Measurements from ENCODE around the gene CRIM1. TPM values are rescaled to one million over a fixed set of nuclear protein-coding genes. Genes with fewer than 3 reads are reported as not detected.

The CRIM1 gene
- total and polyA plus RNA-seq, 2 experiments from 2014 or later, result 76.4 to 485 TPM

- in situ Hi-C loops (cut with MboI), result loop anchor here (25.0 kb wide), 1 partner anchor 217 kb away; no protein-coding TSS in a partner anchor
- H3K9ac ChIP-seq, result no peak overlapping the region; the same call in 1 of the 2 replicates
- peak overlapping the region; percentile 84 for H3K27ac ChIP-seq
- H2AFZ ChIP-seq, result no peak overlapping the region
- H3K4me1 ChIP-seq (ENCODE audit: insufficient read depth), result peaks cover 39% of the 10 kb centered on the region
- H3F3A ChIP-seq (ENCODE audit: insufficient read depth), result peaks cover 62% of the 10 kb centered on the region
- H3K79me2 ChIP-seq (ENCODE audit: insufficient read depth), result peaks cover 87% of the 10 kb centered on the region
- no peaks in the 10 kb centered on the region for H3K27me3 ChIP-seq (replicated peaks; ENCODE audit: insufficient read depth)
- no peaks in the 10 kb centered on the region for H3K9me3 ChIP-seq (ENCODE audit: low read depth)
- H4K20me1 ChIP-seq (ENCODE audit: insufficient read depth), result no peaks in the 10 kb centered on the region
- TF ChIP-seq EZH2 (IDR thresholded peaks at IDR 0.05; ENCODE audit: insufficient read depth, poor library complexity, severe bottlenecking) (no peak), EZH2phosphoT487 (IDR thresholded peaks at IDR 0.05; ENCODE audit: insufficient read depth, low read depth) (no peak)
- H3K36me3 ChIP-seq (ENCODE audit: low read depth), result peaks cover 40% of the 10 kb centered on the region
- no peak overlapping the region for H3K4me3 ChIP-seq
- DNase-seq, result peak; percentile 63
- no peaks in the 10 kb centered on the region for H3K9me2 ChIP-seq (ENCODE audit: insufficient read depth)
- WGBS, 2 experiments (ENCODE audit: low coverage in 1 of 2, low lambda C conversion rate in 2 of 2, missing lambda C conversion rate in 2 of 2), result 9% methylated on average over 1 of the region's 1 CpG
- peak overlapping the region; percentile 84 for H3K4me2 ChIP-seq (ENCODE audit: unreplicated experiment)
Measured at GRCh38 chr2:36570416-36570815, 214.8 kb downstream of the CRIM1 start.

GRCh38 chr2:36572054-36572718 lies 216.6 kb downstream of the CRIM1 start:
- Histone ChIP-seq H3K79me2 (ENCODE audit: insufficient read depth) (peaks cover 86% of the 10 kb centered on the region), H3K9me3 (ENCODE audit: low read depth) (no peaks in the 10 kb centered on the region), H2AFZ (no peak overlapping the region), H3K4me1 (ENCODE audit: insufficient read depth) (peaks cover 39% of the 10 kb centered on the region), H3K9ac (no peak overlapping the region), H4K20me1 (ENCODE audit: insufficient read depth) (no peaks in the 10 kb centered on the region), H3K9me2 (ENCODE audit: insufficient read depth) (no peaks in the 10 kb centered on the region), H3K4me2 (ENCODE audit: unreplicated experiment) (no peak overlapping the region), H3K36me3 (ENCODE audit: low read depth) (peaks cover 43% of the 10 kb centered on the region), H3F3A (ENCODE audit: insufficient read depth) (peaks cover 50% of the 10 kb centered on the region), H3K27me3 (replicated peaks; ENCODE audit: insufficient read depth) (no peaks in the 10 kb centered on the region), H3K4me3 (no peak overlapping the region), H3K27ac (0 out of 2 replicates have a peak overlapping the region, but pooled peaks have one; percentile 4)
- DNase-seq, result no peak
- no peak for TF ChIP-seq EZH2 (IDR thresholded peaks at IDR 0.05; ENCODE audit: insufficient read depth, poor library complexity, severe bottlenecking)
- TF ChIP-seq EZH2phosphoT487 (IDR thresholded peaks at IDR 0.05; ENCODE audit: insufficient read depth, low read depth), result no peak
- in situ Hi-C loops (cut with MboI), result loop anchor here (25.0 kb wide), 1 partner anchor 215 kb away; no protein-coding TSS in a partner anchor
- 56 to 57% methylated on average over 3 of the region's 3 CpGs for WGBS, 2 experiments (ENCODE audit: low coverage in 1 of 2, low lambda C conversion rate in 2 of 2, missing lambda C conversion rate in 2 of 2)

GRCh38 chr2:36572719-36573059 lies 217.1 kb downstream of the CRIM1 start:
- Histone ChIP-seq H4K20me1 (ENCODE audit: insufficient read depth) (no peaks in the 10 kb centered on the region), H2AFZ (no peak overlapping the region), H3K27ac (0 out of 2 replicates have a peak overlapping the region, but pooled peaks have one; percentile 4), H3K79me2 (ENCODE audit: insufficient read depth) (peaks cover 86% of the 10 kb centered on the region), H3K4me2 (ENCODE audit: unreplicated experiment) (no peak overlapping the region), H3K27me3 (replicated peaks; ENCODE audit: insufficient read depth) (no peaks in the 10 kb centered on the region), H3K9ac (no peak overlapping the region), H3K9me2 (ENCODE audit: insufficient read depth) (no peaks in the 10 kb centered on the region), H3K4me1 (ENCODE audit: insufficient read depth) (peaks cover 35% of the 10 kb centered on the region), H3F3A (ENCODE audit: insufficient read depth) (peaks cover 45% of the 10 kb centered on the region), H3K36me3 (ENCODE audit: low read depth) (peaks cover 48% of the 10 kb centered on the region), H3K4me3 (no peak overlapping the region), H3K9me3 (ENCODE audit: low read depth) (no peaks in the 10 kb centered on the region)
- in situ Hi-C loops (cut with MboI), result loop anchor here (25.0 kb wide), 1 partner anchor 215 kb away; no protein-coding TSS in a partner anchor
- TF ChIP-seq EZH2phosphoT487 (IDR thresholded peaks at IDR 0.05; ENCODE audit: insufficient read depth, low read depth) (no peak), EZH2 (IDR thresholded peaks at IDR 0.05; ENCODE audit: insufficient read depth, poor library complexity, severe bottlenecking) (no peak)
- no peak for DNase-seq
- 42 to 47% methylated on average over 4 of the region's 4 CpGs for WGBS, 2 experiments (ENCODE audit: low coverage in 1 of 2, low lambda C conversion rate in 2 of 2, missing lambda C conversion rate in 2 of 2)

- H3K79me2 ChIP-seq (ENCODE audit: insufficient read depth), result peaks cover 85% of the 10 kb centered on the region
- no peak overlapping the region for H3K9ac ChIP-seq
- no peak overlapping the region for H2AFZ ChIP-seq
- H3K9me2 ChIP-seq (ENCODE audit: insufficient read depth), result no peaks in the 10 kb centered on the region
- peaks cover 53% of the 10 kb centered on the region for H3K36me3 ChIP-seq (ENCODE audit: low read depth)
- no peak for TF ChIP-seq EZH2phosphoT487 (IDR thresholded peaks at IDR 0.05; ENCODE audit: insufficient read depth, low read depth)
- TF ChIP-seq EZH2 (IDR thresholded peaks at IDR 0.05; ENCODE audit: insufficient read depth, poor library complexity, severe bottlenecking), result no peak
- in situ Hi-C loops (cut with MboI), result loop anchor here (25.0 kb wide), 1 partner anchor 214 kb away; no protein-coding TSS in a partner anchor
- peaks cover 30% of the 10 kb centered on the region for H3K4me1 ChIP-seq (ENCODE audit: insufficient read depth)
- no peaks in the 10 kb centered on the region for H4K20me1 ChIP-seq (ENCODE audit: insufficient read depth)
- H3K27me3 ChIP-seq (replicated peaks; ENCODE audit: insufficient read depth), result no peaks in the 10 kb centered on the region
- no peaks in the 10 kb centered on the region for H3K9me3 ChIP-seq (ENCODE audit: low read depth)
- H3K4me2 ChIP-seq (ENCODE audit: unreplicated experiment), result no peak overlapping the region
- peaks cover 40% of the 10 kb centered on the region for H3F3A ChIP-seq (ENCODE audit: insufficient read depth)
- WGBS, 2 experiments (ENCODE audit: low coverage in 1 of 2, low lambda C conversion rate in 2 of 2, missing lambda C conversion rate in 2 of 2), result 89 to 100% methylated on average over 1 of the region's 1 CpG
- no peak for DNase-seq
- no peak overlapping the region for H3K4me3 ChIP-seq
- H3K27ac ChIP-seq, result 0 out of 2 replicates have a peak overlapping the region, but pooled peaks have one; percentile 4
Measured at GRCh38 chr2:36573165-36573564, 217.6 kb downstream of the CRIM1 start.

Data from GM23248 (cell line).